Measurements from ENCODE around the gene GGT6.

The GGT6 gene

GRCh38 chr17:4558347-4558971 lies 1.9 kb downstream of the GGT6 start:
- no peak for TF ChIP-seq CTCF (IDR thresholded peaks at IDR 0.05; ENCODE audit: insufficient read depth, low read depth, low read length, missing control alignments)
- no peak overlapping the region for H3K4me3 ChIP-seq (ENCODE audit: low read depth, low read length)
- DNase-seq (ENCODE audit: low read depth): no peak

- no peak for DNase-seq (ENCODE audit: low read depth)
- no peak for TF ChIP-seq CTCF (IDR thresholded peaks at IDR 0.05; ENCODE audit: insufficient read depth, low read depth, low read length, missing control alignments)
- no peak overlapping the region for H3K4me3 ChIP-seq (ENCODE audit: low read depth, low read length)
These were observed 2.6 kb downstream of the GGT6 start for GRCh38 chr17:4557626-4558346.

GRCh38 chr17:4556996-4557395 lies 3.4 kb downstream of the GGT6 start:
- DNase-seq (ENCODE audit: low read depth): no peak
- no peak for TF ChIP-seq CTCF (IDR thresholded peaks at IDR 0.05; ENCODE audit: insufficient read depth, low read depth, low read length, missing control alignments)
- H3K4me3 ChIP-seq (ENCODE audit: low read depth, low read length): no peak overlapping the region

GRCh38 chr17:4555873-4556759 lies 4.3 kb downstream of the GGT6 start:
- no peak for DNase-seq (ENCODE audit: low read depth)
- TF ChIP-seq CTCF (IDR thresholded peaks at IDR 0.05; ENCODE audit: insufficient read depth, low read depth, low read length, missing control alignments): no peak
- peak overlapping the region; percentile 87 for H3K4me3 ChIP-seq (ENCODE audit: low read depth, low read length)

GRCh38 chr17:4554997-4555799 lies 5.2 kb downstream of the GGT6 start, which contains the start of gene MYBBP1A:
TSS of gene MYBBP1A (minus strand) at chr17:4555384. CDS start at chr17:4555324, 60 bp downstream.
- H3K4me3 ChIP-seq (ENCODE audit: low read depth, low read length): peak within 1 kb of the TSS; percentile 87
- peak; percentile 98 for DNase-seq (ENCODE audit: low read depth)
- peak; percentile 12 for TF ChIP-seq CTCF (IDR thresholded peaks at IDR 0.05; ENCODE audit: insufficient read depth, low read depth, low read length, missing control alignments)

GRCh38 chr17:4554441-4554996 lies 5.9 kb downstream of the GGT6 start:
- H3K4me3 ChIP-seq (ENCODE audit: low read depth, low read length): peak overlapping the region; percentile 87
- DNase-seq (ENCODE audit: low read depth): no peak
- no peak for TF ChIP-seq CTCF (IDR thresholded peaks at IDR 0.05; ENCODE audit: insufficient read depth, low read depth, low read length, missing control alignments)
